Natural killer cell (primary cell): Measurements from ENCODE around the gene TRIP13. TPM values are rescaled to one million over a fixed set of nuclear protein-coding genes. Genes with fewer than 3 reads are reported as not detected.

Experiments used
- ATAC-seq, 3 donors: fragments of 150-1000 bp in 2 of 3; fragments of 200-7000 bp in 1 of 3; cut with Tn5 transposase; 1 replicate in 1 of 3; 2 replicates in 2 of 3; pipeline ENCODE4 v1.10.0; 2021; ENCODE audit warnings: mild to moderate bottlenecking in 2 of 3, moderate library complexity in 2 of 3
- DNase-seq, 2 donors: peaks; one replicate each; pipeline versions ENCODE4 v3.0.0 to v3.0.0-alpha.2; 2013 to 2021; ENCODE audit warnings: mixed read lengths in 1 of 2
- H3K27ac ChIP-seq: one replicate; pipeline ENCODE4 v1.5.1; 2013; ENCODE audit warnings: mild to moderate bottlenecking, low read length
- H3K27me3 ChIP-seq: one replicate; pipeline ENCODE4 v1.6.1; 2013; ENCODE audit warnings: low read length; ENCODE audit not compliant: control insufficient read depth, insufficient read depth
- H3K36me3 ChIP-seq: one replicate; pipeline ENCODE4 v1.6.1; 2013; ENCODE audit warnings: low read length; ENCODE audit not compliant: control insufficient read depth, insufficient read depth
- H3K4me1 ChIP-seq: one replicate; pipeline ENCODE4 v1.6.1; 2013; ENCODE audit warnings: low read length; ENCODE audit not compliant: control insufficient read depth, insufficient read depth
- H3K4me3 ChIP-seq: one replicate; pipeline ENCODE4 v1.5.1; 2013; ENCODE audit warnings: low read length
- H3K9me3 ChIP-seq: one replicate; pipeline ENCODE4 v1.6.1; 2013; ENCODE audit warnings: low read length; ENCODE audit not compliant: control insufficient read depth, insufficient read depth
- H3K27ac Mint-ChIP-seq, 2 donors: one replicate each; pipeline ENCODE4 v1.8.0; 2022; ENCODE audit warnings: mild to moderate bottlenecking in 2 of 2, mixed read lengths in 2 of 2, moderate library complexity in 1 of 2
- H3K27me3 Mint-ChIP-seq, 2 donors: one replicate each; pipeline ENCODE4 v1.8.0; 2022; ENCODE audit warnings: low read depth in 2 of 2, mixed read lengths in 2 of 2
- H3K36me3 Mint-ChIP-seq: one replicate; pipeline ENCODE4 v1.8.0; 2022; ENCODE audit warnings: mixed read lengths
- H3K4me1 Mint-ChIP-seq, 2 donors: one replicate each; pipeline ENCODE4 v1.8.0; 2022; ENCODE audit warnings: mixed read lengths in 2 of 2
- H3K4me3 Mint-ChIP-seq: one replicate; pipeline ENCODE4 v1.8.0; 2022; ENCODE audit warnings: mild to moderate bottlenecking, moderate library complexity, mixed read lengths
- H3K9me3 Mint-ChIP-seq, 2 donors: one replicate each; pipeline ENCODE4 v1.8.0; 2022; ENCODE audit warnings: mixed read lengths in 2 of 2
- WGBS: methylation state at CpG from one replicate; pipeline ENCODE4 v1.1.7; 2013; ENCODE audit warnings: missing lambda C conversion rate; ENCODE audit not compliant: insufficient coverage; 5-methylcytosine and 5-hydroxymethylcytosine counted together
- intact Hi-C: fragments of 100-400 bp; cut with micrococcal nuclease; formaldehyde crosslinking; loops from one replicate; pipeline ENCODE4 v1.14.2; 2022
- total RNA-seq, 4 donors: library from RNA; stranded (reverse); fragments of 120-200 nt in 1 of 4; gene quantifications; one replicate each; pipeline versions ENCODE4 v1.2.3 to v1.2.4, GENCODE V29; 2013 to 2022
- TF ChIP-seq, protein P1 (sequence below): fragments of 200-600 bp; IDR thresholded peaks from one replicate; pipeline ENCODE4 v1.8.0; 2022; ENCODE audit warnings: antibody characterized with exemption

Gene TRIP13
- total RNA-seq, 3 donors from 2014 or later (not counting 1 experiment from before 2014, with no cell fraction given) = 0.45 to 0.57 (median 0.56) TPM

DNA sequence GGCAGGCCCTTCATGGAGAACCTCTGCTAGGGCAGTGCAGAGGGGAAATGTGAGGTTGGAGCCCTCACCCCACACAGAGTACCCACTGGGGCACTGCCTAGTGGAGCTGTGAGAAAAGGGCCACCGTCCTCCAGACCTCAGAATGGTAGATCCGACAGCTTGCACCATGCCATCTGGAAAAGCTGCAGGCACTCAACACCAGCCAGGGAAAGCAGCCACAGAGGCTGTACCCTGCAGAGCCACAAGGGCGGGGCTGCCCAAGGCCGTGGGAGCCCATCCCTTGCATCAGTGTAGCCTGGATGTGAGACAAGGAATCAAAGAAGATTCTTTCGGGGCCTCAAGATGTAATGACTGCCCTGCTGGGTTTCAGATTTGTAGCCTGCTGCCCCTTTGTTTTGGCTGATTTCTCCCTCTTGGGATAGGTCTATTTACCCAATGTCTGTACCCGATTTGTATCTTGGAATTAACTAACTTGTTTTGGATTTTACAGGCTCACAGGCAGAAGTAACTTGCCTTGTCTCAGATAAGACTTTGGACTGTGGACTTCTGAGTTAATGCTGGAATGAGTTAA, 25.3 kb upstream of the TRIP13 start:
- H3K36me3 Mint-ChIP-seq = no peaks in the 10 kb centered on the region

DNA sequence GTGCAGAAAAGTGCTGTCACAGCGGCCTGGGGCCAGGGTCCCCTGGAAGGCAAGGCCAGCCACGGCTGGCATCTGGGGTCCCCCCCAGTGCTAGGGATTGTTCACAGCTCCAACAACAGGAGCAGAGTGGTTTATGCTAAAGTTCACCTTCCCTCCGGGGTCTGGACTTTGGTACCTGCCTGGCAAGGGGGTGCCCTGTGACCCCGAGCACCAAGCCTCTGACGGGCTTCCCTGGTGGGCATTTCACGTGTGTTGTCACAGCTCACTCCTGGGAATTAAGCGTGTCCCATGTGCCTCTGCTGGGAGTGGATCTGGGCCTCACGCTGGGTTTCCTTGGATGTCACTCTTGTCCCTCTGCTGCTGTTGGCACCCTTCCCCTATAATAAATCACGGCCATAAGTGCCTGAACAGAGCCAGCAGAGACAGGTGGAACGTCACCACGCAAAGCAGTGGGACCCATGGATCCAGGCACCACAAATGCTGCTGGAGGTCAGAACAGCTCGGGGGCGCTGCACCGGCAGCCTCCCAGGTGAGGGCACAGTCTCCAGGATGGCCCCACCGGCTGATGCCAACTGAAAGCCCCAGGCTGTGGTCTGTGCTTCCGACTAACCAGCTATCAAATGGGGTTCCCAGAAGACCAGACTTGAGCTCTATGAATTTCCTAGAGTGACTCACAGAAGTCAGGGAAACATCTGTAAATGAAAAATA, 24.1 kb upstream of the TRIP13 start:
- Histone ChIP-seq H3K9me3 (no peaks in the 10 kb centered on the region), H3K4me3 (no peak overlapping the region), H3K27me3 (no peaks in the 10 kb centered on the region), H3K27ac (no peak overlapping the region), H3K4me1 (no peaks in the 10 kb centered on the region), H3K36me3 (peaks cover 83% of the 10 kb centered on the region)
- intact Hi-C loops = no loop called here
- WGBS = 98% methylated on average over 16 of the region's 16 CpGs
- H3K27ac Mint-ChIP-seq = no peak overlapping the region
- DNase-seq = no peak
- ATAC-seq = no peak
- no peaks in the 10 kb centered on the region for H3K27me3 Mint-ChIP-seq
- TF ChIP-seq, protein P1, sequence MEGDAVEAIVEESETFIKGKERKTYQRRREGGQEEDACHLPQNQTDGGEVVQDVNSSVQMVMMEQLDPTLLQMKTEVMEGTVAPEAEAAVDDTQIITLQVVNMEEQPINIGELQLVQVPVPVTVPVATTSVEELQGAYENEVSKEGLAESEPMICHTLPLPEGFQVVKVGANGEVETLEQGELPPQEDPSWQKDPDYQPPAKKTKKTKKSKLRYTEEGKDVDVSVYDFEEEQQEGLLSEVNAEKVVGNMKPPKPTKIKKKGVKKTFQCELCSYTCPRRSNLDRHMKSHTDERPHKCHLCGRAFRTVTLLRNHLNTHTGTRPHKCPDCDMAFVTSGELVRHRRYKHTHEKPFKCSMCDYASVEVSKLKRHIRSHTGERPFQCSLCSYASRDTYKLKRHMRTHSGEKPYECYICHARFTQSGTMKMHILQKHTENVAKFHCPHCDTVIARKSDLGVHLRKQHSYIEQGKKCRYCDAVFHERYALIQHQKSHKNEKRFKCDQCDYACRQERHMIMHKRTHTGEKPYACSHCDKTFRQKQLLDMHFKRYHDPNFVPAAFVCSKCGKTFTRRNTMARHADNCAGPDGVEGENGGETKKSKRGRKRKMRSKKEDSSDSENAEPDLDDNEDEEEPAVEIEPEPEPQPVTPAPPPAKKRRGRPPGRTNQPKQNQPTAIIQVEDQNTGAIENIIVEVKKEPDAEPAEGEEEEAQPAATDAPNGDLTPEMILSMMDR = no peak
- no peaks in the 10 kb centered on the region for H3K36me3 Mint-ChIP-seq
- H3K4me1 Mint-ChIP-seq = peaks cover 5 to 6% of the 10 kb centered on the region in 2 donors
- no peak overlapping the region for H3K4me3 Mint-ChIP-seq
- H3K9me3 Mint-ChIP-seq = no peaks in the 10 kb centered on the region

More for the DNA sequence above, 25.3 kb upstream of the TRIP13 start:
- intact Hi-C loops = no loop called here
- no peak for ATAC-seq
- TF ChIP-seq, protein P1 = no peak
- Mint-ChIP-seq H3K4me1 (no peaks in the 10 kb centered on the region), H3K4me3 (no peak overlapping the region), H3K9me3 (no peaks in the 10 kb centered on the region), H3K27ac (no peak overlapping the region), H3K27me3 (no peaks in the 10 kb centered on the region)
- no peaks in the 10 kb centered on the region for H3K4me1 ChIP-seq
- H3K36me3 ChIP-seq = peaks cover 90% of the 10 kb centered on the region
- no peak overlapping the region for H3K27ac ChIP-seq
- DNase-seq = no peak
- no peaks in the 10 kb centered on the region for H3K27me3 ChIP-seq
- H3K9me3 ChIP-seq = no peaks in the 10 kb centered on the region
- no peak overlapping the region for H3K4me3 ChIP-seq
- WGBS = 98% methylated on average over 6 of the region's 6 CpGs

DNA sequence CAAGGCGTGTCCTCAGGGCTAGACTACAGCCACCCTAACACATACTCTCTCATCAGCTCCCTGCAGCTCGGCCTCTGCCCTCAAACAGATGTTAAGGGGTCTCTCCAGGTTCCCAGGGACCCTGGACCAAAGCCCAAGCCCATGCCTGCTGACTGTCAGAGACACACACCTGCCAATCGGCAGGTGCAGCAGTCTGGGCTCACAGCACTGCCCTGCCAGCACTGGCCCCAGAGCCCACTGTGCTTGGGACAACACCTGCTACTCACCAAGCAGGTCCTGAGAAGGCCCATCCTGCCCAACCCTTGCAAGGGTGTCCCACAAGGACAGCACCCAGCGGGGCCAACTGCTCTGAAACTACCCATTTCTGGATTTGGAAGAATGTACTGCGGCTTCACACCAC, 21.7 kb upstream of the TRIP13 start:
- Histone ChIP-seq H3K27ac (no peak overlapping the region), H3K36me3 (peaks cover 82% of the 10 kb centered on the region), H3K4me1 (no peaks in the 10 kb centered on the region), H3K4me3 (no peak overlapping the region), H3K27me3 (no peaks in the 10 kb centered on the region), H3K9me3 (no peaks in the 10 kb centered on the region)
- Mint-ChIP-seq H3K9me3 (no peaks in the 10 kb centered on the region), H3K4me1 (peaks cover 5 to 7% of the 10 kb centered on the region in 2 donors), H3K27me3 (no peaks in the 10 kb centered on the region), H3K36me3 (peaks cover 16% of the 10 kb centered on the region), H3K27ac (no peak overlapping the region), H3K4me3 (no peak overlapping the region)
- WGBS = 95% methylated on average over 5 of the region's 5 CpGs
- DNase-seq = no peak
- intact Hi-C loops = no loop called here
- TF ChIP-seq, protein P1 = no peak
- no peak for ATAC-seq
